ENCODE measurements around the gene RPUSD4.
"Not testable (repeated sequence)": the region's sequence is repeated elsewhere in the genome, so short reads cannot be mapped to it uniquely, and the experiment has no call there.

Gene RPUSD4, protein sequence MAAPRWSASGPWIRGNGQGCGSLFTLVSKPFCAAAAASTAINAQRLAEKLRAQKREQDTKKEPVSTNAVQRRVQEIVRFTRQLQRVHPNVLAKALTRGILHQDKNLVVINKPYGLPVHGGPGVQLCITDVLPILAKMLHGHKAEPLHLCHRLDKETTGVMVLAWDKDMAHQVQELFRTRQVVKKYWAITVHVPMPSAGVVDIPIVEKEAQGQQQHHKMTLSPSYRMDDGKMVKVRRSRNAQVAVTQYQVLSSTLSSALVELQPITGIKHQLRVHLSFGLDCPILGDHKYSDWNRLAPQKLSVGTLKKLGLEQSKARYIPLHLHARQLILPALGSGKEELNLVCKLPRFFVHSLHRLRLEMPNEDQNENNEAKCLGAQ

DNA sequence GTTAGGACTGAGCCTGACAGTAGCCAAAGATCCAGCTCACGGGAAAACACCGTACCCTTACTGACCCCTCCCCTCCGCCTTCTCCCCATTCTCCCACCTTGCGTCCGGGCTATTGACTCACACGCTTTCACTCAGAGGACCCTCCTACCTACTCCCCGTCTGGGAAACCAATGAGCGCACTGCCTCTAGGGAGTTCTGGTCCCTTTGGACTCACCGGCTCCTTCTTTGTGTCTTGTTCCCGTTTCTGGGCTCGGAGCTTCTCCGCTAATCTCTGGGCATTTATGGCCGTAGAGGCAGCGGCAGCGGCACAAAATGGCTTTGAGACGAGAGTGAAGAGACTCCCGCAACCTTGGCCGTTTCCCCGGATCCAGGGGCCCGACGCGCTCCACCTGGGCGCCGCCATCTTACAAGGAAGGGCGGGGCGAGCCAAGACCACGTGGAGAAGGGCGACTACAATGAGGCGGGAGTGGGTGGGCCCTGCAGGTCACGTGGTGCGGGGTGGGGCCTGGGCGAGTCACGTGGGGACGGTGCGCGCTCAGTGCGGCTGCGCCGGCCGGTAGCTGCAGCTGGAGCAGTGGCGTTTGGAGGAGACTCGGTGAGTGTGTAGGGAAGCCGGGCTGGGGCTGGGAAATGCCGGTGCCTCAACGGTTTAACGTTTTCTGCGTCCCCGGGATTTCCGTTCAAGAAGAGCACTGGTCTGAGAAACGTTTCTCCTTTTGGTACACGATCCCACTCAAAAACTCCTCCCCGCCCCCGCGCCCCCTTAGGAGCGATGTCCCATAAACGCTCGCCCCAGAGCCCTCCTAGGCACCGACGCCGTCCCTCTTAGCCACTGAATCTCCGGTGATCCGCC lies at the start of gene RPUSD4, which contains the start of gene FAM118B:
RPUSD4 (minus strand) TSS at position 415 of the 853 bp plus-strand sequence; CDS start at position 403, 12 bp downstream.
FAM118B (plus strand) TSS at position 547 of the 853 bp plus-strand sequence. CDS start 23,220 bp downstream, outside the sequence.
- peak; percentile 24 for DNase-seq (ENCODE audit: low read depth)

DNA sequence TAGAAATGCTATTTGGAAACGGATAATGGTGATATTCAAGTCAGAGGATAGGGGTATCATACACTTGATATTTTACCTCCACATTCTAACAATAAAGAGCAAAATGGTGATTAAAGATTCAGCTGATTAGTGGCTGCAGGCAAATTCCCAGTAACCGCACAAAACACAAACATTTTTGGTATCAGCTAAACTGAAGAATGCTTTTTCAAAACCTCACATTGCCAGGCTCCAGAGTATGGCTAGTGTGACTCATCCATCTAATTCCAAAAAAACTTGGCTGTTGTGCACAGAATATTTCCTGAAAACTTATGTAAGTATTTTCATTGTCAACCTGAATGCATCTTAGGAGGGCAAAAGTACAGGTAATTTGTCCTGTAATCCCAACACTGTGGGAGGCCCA lies 46.3 kb upstream of the RPUSD4 start:
- DNase-seq (ENCODE audit: low read depth): no peak

DNA sequence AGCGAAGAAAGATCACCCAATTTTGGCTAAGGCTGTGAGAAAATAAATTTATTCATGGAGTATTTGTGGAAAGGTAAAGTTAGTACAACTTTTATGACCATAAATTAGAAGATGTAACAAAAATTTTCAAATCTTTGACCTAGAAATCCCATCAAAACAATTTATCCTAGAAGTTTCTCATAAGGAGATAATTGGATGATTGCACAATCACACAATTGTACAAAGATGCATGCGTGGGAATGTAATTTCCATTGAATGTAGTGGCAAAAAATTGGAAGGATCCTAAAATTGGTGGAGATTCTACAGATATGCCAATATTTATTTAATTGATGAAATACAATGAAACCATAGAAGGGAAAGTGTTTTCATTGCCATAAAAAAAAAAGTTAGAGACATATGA lies 45.7 kb upstream of the RPUSD4 start:
- DNase-seq (ENCODE audit: low read depth): no peak

DNA sequence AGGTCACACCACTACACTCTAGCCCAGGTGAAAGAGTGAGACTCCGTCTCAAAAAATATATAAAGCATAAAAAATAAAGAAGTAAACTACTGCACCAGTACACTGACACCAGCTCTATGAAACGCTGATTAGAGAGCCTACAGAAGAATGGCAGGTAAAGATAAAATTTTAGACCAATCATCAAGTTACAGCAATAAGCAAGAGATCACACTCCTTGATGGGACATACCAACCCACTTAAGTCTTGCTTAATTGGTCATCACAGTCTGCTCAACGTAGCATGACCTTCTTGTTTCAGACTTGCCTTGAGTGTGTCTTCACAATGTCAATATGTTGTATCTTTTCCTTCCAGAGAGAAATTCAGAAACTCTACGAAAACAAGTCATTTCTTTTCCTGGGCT lies 44.8 kb upstream of the RPUSD4 start:
- no peak for DNase-seq (ENCODE audit: low read depth)

DNA sequence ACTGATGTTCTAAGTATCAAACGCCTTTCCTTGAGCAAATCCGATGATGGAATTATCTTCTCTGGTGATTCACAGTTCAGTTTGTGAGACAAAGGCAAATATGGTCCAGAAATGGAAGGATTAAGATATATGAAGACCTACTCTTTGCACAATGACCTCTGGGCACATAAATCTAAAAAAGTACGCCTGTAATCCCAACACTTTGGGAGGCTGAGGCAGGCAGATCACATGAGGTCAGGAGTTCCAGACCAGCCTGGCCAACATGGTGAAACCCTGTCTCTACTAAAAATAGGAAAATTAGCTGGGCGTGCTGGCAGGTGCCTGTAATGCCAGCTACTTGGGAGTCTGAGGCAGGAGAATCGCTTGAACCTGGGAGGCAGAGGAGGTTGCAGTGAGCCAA lies 44.1 kb upstream of the RPUSD4 start:
- DNase-seq (ENCODE audit: low read depth): not testable (repeated sequence)

DNA sequence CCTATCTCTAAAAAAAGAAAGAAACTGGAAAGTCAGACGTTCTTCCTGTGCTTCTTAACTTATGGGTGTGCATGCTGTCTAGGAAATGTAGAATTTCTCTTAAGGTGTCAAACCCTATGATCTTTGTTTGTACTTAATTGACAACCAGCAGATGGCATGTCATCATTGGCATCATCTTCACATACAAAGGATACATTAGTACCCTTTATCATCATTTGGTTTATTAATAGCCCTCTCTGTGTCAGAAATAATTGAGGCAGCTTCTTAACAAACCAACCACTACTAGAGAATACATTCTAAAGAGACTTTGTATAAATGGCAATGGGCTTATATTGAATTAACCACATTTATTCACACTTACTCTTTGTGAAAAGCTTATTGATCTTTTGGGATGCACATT lies 43.4 kb upstream of the RPUSD4 start:
- no peak for DNase-seq (ENCODE audit: low read depth)

DNA sequence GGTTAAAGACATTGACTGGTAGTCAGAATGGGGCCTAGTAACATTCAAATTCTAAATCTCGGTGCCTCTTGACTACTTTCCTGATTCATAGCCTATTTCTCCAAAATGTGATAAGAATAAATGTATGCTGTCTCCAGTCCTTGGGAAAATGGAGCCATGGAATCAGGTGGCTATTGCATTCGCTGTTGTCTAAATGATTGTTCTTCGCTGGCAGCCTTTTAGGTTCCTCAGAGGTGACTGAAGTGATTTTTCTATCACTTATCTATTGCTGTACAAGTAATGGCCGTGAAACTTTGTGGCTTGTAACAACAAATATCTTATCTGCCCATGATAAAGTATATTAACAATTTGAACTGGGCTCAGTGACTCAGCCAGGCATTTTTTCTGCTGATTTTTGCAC lies 41.8 kb upstream of the RPUSD4 start:
- DNase-seq (ENCODE audit: low read depth): no peak

DNA sequence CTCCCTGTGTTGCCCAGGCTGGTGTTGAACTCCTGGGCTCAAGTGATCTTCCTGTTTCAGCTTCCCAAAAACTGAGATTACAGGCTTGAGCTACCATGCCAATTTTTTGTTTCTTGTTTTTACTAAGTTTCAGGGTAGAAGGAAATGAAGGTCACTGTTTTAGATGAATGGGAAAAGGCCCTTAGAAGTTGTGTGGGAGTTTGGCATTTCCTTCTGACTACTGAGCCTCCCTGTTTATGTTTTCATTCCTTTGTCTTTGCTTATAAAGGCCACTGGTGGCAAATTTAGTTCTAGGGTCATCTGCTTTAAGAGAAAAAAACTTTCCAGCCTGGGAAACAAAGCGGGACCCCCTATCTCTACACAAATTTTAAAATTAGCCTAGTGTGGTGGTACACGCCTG lies 35.2 kb upstream of the RPUSD4 start:
- DNase-seq (ENCODE audit: low read depth): no peak

DNA sequence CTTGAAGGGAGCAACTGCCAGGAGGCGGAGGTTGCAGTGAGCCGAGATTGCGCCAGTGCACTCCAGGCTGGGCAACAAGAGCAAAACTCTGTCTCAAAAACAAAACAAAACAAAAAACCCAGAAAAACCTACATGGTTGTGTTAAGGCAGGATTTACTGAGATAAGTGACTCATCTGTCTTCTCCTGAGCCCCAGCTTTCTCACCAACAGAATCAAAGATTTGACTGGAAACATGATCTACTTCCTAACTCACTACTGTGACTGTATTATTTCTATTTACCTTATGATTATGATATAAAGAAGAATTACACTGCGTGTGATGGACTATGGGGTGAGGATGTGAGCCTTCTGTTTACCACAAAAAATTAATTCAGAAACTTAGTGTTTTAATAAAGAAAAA lies 21.9 kb upstream of the RPUSD4 start:
- no peak for DNase-seq (ENCODE audit: low read depth)

DNA sequence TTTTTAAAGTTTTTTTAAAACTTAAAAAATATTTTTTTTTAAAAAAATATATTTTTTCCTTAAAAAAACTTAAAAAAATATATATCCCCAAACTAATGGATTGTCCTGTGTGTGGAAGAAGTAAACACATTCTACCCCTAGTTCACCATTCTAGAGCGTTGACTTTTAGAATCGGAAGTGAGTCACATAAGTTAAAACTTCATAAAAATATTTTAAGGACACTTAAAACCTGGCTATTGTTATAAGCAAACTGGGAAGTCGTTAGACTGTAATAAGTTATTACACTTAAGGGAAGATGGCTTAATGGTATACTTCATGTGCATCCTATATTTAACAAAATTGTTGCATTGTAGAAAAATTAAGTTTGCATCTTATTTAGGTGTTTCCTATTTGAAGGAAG lies 21.2 kb upstream of the RPUSD4 start:
- no peak for DNase-seq (ENCODE audit: low read depth)

DNA sequence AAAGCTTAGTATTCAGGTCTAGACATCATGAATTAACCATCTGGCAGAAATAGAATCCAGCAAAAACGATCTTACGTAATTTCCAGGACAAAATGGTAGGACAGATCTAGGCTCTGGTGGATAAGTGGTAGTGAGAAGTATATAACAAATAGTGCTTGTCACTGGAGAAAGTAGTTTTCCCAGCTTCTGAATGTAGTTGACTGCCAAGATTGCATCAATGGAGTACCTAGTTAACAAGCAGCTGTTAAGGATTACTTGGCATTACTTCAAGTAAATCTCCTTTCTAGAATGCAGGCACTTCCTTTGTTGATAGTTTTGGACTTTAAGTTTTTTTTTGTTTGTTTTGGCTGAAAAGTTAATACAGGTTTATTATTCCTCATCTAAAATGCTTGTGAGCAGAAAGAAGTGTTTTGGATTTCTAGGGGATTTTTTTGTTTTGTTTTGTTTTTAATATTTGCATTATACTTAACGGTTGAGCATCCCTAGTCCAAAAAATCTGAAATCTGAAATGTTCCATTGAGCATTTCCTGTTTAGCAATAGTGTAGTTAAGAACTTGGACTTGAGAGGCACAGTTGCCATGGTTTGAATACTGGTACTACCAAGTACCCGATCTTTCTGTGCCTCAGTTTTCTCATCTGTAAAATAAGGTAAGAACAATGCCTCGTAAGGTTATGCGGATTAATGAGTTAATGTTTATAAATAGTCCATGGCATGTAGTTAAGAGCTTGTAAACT lies 20.4 kb upstream of the RPUSD4 start:
- no peak for DNase-seq (ENCODE audit: low read depth)

DNA sequence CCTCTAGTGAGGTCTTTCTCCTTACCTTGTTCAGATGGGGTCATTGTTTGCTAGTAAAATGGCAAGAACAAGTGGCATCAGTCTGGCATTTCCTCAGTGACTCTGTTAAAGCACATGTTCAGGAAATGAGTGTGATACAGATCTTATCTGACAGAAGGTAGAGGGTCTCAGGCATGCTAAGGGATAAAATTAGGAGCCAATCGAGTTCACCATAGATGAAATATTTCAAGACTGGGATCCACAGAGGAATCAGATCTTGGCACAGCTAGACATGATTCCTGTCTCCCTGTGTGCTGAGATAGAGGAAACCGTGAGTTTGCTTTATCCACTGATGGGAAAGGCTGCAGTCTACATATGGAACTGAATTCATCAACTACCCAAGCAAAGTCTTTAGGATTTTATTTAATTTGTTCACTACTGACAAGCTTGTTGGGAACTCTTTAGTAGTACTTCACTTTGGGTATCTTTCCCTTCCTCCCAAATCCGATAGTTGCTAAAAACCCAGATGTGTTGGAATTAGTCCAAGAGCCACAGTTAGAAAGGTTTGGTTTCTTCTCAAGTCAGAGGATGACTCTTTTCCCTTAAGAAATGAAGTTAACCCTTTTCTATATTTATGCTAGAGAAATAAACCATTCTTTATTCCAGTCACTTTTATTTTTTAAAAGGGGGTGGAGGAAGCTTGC lies 18.5 kb upstream of the RPUSD4 start:
- no peak for DNase-seq (ENCODE audit: low read depth)

DNA sequence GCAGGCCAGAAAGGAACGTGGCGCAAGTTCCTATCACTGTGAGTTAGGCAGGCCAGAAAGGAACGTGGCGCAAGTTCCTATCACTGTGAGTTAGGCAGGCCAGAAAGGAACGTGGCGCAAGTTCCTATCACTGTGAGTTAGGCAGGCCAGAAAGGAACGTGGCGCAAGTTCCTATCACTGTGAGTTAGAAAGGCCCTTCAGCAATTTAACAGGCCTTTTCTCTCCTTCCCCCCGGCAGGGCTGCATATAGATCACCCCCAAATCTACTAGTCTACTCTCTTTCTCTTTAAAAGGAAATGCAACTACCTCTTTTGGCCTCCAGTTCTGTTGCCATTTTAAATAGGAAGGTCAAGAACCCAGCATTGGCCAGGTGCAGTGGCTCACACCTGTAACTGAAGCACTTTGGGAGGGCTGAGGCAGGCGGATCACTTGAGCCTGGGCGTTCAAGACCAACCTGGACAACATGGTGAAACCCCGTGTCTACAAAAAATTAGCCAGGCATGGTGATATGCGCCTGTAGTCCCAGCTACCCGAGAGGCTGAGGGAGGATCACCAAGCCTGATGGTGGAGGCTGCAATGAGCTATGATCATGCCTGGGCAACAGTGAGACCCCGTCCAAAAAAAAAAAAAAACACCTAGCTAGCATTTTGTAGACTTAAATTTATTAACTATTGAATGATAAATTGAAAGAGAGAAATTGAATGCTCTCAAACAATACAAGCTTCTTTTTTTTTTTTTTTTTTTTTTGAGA lies 15.1 kb upstream of the RPUSD4 start:
- DNase-seq (ENCODE audit: low read depth): no peak

DNA sequence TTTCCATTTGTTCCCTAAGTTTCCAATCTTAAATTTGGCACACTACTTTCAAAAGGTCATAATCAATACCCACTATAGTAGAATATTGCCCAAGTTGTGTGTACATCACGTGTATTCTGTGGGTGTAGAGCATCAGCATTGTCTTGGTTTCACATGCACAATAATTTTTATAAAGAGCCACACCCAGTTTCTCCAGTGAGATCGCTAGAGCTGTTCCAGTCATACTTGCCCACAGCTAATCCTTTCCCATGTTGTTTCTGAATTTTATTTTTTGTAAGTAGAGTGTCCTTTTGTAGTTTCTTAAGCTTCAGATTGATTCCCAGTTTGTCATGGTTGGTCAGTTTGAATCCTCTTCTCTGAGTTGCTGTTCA lies 13.8 kb upstream of the RPUSD4 start:
- no peak for DNase-seq (ENCODE audit: low read depth)

DNA sequence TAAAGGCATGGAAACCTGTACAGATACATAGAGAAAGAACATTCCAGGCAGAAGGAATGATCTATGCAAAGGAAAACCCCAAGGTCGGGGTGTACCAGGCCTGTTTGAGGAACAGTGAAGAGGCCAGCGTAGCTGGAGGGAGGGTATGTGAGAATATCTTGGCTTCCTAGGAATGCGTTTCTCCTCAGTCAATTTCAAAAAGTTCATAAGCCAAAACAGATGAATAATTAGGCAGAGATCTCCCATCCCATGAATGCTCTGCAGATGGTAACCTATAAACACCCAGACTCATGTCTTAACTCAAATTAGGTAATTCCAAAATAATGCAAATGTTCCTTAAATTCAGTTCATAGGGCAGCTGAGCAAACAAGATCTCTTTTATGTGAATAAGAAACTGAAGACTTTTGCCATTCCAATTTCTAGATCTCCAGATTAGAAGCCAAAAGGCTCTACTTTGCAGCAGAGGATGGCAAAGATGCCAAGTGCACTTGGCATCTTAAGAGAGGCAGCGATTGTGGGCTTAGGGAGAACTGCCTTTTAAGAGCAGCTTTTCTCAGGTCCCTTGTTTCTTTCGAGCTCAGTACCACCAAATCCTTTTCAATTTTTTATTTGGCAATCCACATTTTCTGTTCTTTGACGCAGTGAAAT lies 13.3 kb upstream of the RPUSD4 start:
- no peak for DNase-seq (ENCODE audit: low read depth)

DNA sequence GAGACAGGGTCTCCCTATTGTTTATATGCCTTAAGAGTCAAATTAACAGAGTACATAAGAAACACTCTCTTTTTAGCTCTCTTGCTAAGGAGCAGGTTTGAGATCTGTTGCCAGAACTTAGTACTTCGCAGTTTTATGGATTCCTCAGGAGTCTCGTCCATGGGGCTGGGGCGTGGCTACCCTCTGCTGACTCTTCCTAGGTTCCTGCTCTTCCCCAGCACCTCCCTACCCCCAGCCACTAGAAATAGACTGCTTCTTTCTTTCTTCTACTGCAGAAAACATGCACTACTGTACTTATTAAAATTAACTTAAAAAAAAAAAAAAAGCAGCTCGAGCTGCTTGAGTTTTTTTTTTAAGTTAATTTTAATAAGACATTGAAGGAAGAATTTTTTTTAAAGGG lies 8.1 kb upstream of the RPUSD4 start:
- no peak for DNase-seq (ENCODE audit: low read depth)

DNA sequence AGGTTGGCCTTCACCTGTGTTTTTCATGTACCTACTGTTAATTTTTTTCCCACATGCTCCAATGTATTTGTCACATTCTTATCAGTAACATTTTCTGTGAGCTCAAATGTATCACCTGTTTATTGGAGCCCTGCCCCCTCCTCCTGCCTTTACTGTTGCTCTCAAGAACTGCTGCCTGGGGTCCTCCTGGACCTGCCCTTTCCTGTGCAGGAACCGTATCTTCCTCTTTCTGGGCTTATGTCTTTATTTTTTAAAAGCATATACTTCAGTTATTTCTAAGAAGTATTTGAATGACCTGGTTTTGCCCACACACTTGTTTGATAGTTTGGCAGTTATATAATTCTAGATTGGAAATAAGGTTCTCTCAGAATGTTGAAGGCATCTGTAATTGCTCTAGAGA lies 6.0 kb upstream of the RPUSD4 start:
- no peak for DNase-seq (ENCODE audit: low read depth)

DNA sequence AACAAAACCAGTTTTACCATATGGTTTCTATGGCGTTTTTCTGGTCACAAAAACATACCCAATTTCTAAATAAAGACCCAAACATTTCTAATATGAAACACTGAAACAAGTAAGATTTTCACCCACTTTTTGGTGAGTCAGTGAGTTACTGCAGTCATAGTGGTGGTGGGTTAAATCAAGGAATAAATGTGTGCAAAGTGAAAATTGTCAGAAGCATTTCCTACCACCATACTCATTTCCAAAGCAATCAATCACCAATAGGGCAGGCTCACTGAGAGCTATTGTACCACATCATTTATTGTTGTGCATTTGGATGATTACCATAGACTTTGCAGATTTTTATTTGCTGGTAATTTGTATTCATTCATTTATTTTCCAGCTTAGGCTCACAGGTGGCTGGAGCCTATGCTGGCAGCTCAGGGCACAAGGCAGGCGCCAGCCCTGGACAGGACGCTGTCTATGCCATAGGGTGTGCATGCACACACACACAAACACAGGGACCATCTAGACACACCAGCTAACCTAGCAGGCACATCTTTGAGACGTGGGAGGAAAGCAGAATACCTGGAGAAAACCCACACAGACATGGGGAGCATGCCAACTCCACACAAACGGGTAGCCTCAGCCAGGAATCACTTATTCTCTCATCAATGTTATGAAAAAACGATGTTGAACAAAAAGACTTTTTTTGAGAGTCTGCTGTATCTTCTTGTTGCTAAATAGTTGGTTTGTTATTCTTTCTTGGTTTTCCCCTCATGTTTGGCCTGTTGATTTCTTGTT lies 5.3 kb upstream of the RPUSD4 start:
- no peak for DNase-seq (ENCODE audit: low read depth)

DNA sequence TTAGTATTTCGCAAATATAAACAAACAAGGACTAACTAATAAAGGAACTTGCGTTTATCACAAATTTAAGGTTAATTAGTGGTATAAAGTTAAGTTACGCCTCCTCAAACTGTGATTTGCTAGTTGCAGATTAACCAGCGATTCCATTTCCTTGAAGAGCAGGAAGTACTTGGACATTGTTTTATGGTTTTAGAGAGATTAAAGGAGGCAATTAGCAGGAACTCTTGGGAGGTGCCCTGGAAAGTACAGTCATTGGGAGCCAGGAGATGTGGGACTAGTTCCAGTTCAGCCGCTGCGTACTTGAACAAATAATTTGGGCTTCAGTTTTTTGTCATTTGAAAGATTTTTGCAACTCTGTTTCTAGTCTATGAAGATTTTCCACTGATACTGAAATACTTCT lies 3.4 kb upstream of the RPUSD4 start:
- DNase-seq (ENCODE audit: low read depth): no peak

DNA sequence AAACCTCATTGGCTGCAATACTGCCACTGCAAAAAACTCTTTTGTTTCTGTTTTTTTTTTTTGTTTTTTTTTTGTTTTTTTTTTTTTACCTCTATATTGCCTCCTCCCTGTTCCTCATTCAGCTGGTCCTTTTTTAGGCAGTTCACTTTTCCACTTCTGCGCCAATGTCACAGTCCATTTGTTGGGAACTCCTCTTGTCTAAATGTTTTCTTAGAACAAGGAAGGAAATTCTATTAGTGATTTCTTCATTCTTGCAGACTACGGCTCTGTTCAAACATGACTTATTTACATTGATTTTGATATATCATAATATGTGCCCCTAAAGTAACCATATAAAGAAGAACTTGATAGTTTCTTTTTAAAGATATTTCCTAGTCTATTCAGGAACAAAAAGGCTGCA lies 3.0 kb upstream of the RPUSD4 start:
- no peak for DNase-seq (ENCODE audit: low read depth)
